Liver (tissue), 9 donors: Measurements from ENCODE around the gene PCDHA3. TPM values are rescaled to one million over a fixed set of nuclear protein-coding genes. Genes with fewer than 3 reads are reported as not detected.

Source experiments
- DNase-seq: peaks from one replicate; pipeline ENCODE4 v3.0.0-alpha.2; 2017; ENCODE audit warnings: low spot score
- H3K27ac ChIP-seq, 2 donors: one replicate each; pipeline ENCODE4 v1.7.0; 2013; ENCODE audit warnings: inconsistent platforms in 2 of 2, low read length in 2 of 2, control low read depth in 1 of 2, low read depth in 1 of 2, mild to moderate bottlenecking in 1 of 2
- H3K27me3 ChIP-seq, 4 donors: one replicate each; pipeline versions ENCODE4 v1.6.1 to v1.7.0; 2013; ENCODE audit warnings: low read length in 3 of 4, inconsistent platforms in 1 of 4, mild to moderate bottlenecking in 1 of 4, moderate library complexity in 1 of 4; ENCODE audit not compliant: control insufficient read depth in 4 of 4, insufficient read depth in 4 of 4
- H3K36me3 ChIP-seq, 4 donors: one replicate each; pipeline versions ENCODE4 v1.6.1 to v1.7.0; 2013; ENCODE audit warnings: low read length in 3 of 4, mild to moderate bottlenecking in 3 of 4, low read depth in 1 of 4, moderate library complexity in 1 of 4; ENCODE audit not compliant: control insufficient read depth in 4 of 4, insufficient read depth in 3 of 4
- H3K4me1 ChIP-seq, 4 donors: one replicate each; pipeline versions ENCODE4 v1.6.1 to v1.7.0; 2013; ENCODE audit warnings: low read length in 3 of 4, mild to moderate bottlenecking in 3 of 4, moderate library complexity in 1 of 4; ENCODE audit not compliant: control insufficient read depth in 4 of 4, insufficient read depth in 4 of 4
- H3K4me3 ChIP-seq, 3 donors: one replicate each; pipeline versions ENCODE4 v1.6.1 to v1.7.0; 2013; ENCODE audit warnings: low read length in 3 of 3, control low read depth in 1 of 3, low read depth in 1 of 3, mild to moderate bottlenecking in 1 of 3
- H3K9ac ChIP-seq, 2 donors: one replicate each; pipeline ENCODE4 v1.7.0; 2013; ENCODE audit warnings: low read length in 2 of 2, mild to moderate bottlenecking in 2 of 2, moderate library complexity in 2 of 2, control low read depth in 1 of 2, low read depth in 1 of 2
- H3K9me3 ChIP-seq, 4 donors: one replicate each; pipeline versions ENCODE4 v1.6.1 to v1.7.0; 2013; ENCODE audit warnings: low read length in 3 of 4; ENCODE audit not compliant: control insufficient read depth in 4 of 4
- CTCF ChIP-seq: fragments of 150-350 bp; IDR thresholded peaks from 2 replicates; pipeline ENCODE4 v1.5.1; 2017; ENCODE audit warnings: improper control_type of control experiment, low read depth, low read length; ENCODE audit not compliant: missing input control
- EGR1 ChIP-seq, 2 donors: IDR thresholded peaks; 2 replicates each; pipeline ENCODE4 v1.6.1; 2016 to 2018; ENCODE audit warnings: antibody characterized with exemption in 2 of 2, low read depth in 2 of 2
- FOXA1 ChIP-seq: IDR thresholded peaks from 2 replicates; pipeline ENCODE4 v1.6.1; 2016; ENCODE audit warnings: antibody characterized with exemption
- FOXA2 ChIP-seq: IDR thresholded peaks from 2 replicates; pipeline ENCODE4 v1.6.1; 2016; ENCODE audit warnings: antibody characterized with exemption
- GABPA ChIP-seq, 2 donors: IDR thresholded peaks in 1 of 2; conservative IDR thresholded peaks in 1 of 2; 2 replicates each; pipeline ENCODE4 v1.6.1; 2016; ENCODE audit warnings: antibody characterized with exemption in 2 of 2, mild to moderate bottlenecking in 1 of 2, moderate library complexity in 1 of 2
- HNF4A ChIP-seq, 2 donors: conservative IDR thresholded peaks; 2 replicates each; pipeline ENCODE4 v1.6.1; 2016; ENCODE audit warnings: antibody characterized with exemption in 2 of 2, mild to moderate bottlenecking in 2 of 2
- HNF4G ChIP-seq: IDR thresholded peaks from 2 replicates; pipeline ENCODE4 v1.6.1; 2016; ENCODE audit warnings: antibody characterized with exemption
- JUND ChIP-seq, 2 donors: IDR thresholded peaks; 2 replicates each; pipeline ENCODE4 v1.6.1; 2016; ENCODE audit warnings: antibody characterized with exemption in 2 of 2
- NR2F2 ChIP-seq: IDR thresholded peaks from 2 replicates; pipeline ENCODE4 v1.6.1; 2016; ENCODE audit warnings: antibody characterized with exemption
- REST ChIP-seq: IDR thresholded peaks from 2 replicates; pipeline ENCODE4 v1.6.1; 2016; ENCODE audit warnings: antibody characterized with exemption, mild to moderate bottlenecking
- RXRA ChIP-seq, 2 donors: IDR thresholded peaks; 2 replicates each; pipeline ENCODE4 v1.6.1; 2017 to 2018; ENCODE audit warnings: antibody characterized with exemption in 2 of 2, mild to moderate bottlenecking in 1 of 2
- SP1 ChIP-seq: IDR thresholded peaks from 2 replicates; pipeline ENCODE4 v1.6.1; 2018; ENCODE audit warnings: antibody characterized with exemption, mild to moderate bottlenecking
- YY1 ChIP-seq: IDR thresholded peaks from 2 replicates; pipeline ENCODE4 v1.6.1; 2016; ENCODE audit warnings: antibody characterized with exemption, mild to moderate bottlenecking
- WGBS: extraction: QIAGEN DNeasy Blood & Tissue Kit; methylation state at CpG from one replicate; pipeline ENCODE4 v1.1.7; 2013; 5-methylcytosine and 5-hydroxymethylcytosine counted together
- polyA plus RNA-seq, 2 donors: library from polyadenylated mRNA; stranded (reverse) in 1 of 2; unstranded in 1 of 2; fragments of 200-250 nt in 1 of 2; fragments of >200 nt in 1 of 2; fragmentation: Nextera tagmentation in 1 of 2; extraction: Ambion mirVana in 1 of 2; gene quantifications; one replicate each; pipeline versions ENCODE4 v1.2.1 to v1.2.3, GENCODE V29; 2013 to 2015
- total RNA-seq, 2 donors: library from RNA; depleted of rRNA; stranded (reverse); fragments of >200 nt; gene quantifications; one replicate each; pipeline ENCODE4 v1.2.3, GENCODE V29; 2014
- TF ChIP-seq, protein P1 (sequence below): IDR thresholded peaks from 2 replicates; pipeline ENCODE4 v1.6.1; 2016; ENCODE audit warnings: antibody characterized with exemption
- TF ChIP-seq, protein P2 (sequence below): IDR thresholded peaks from 2 replicates; pipeline ENCODE4 v1.6.1; 2016; ENCODE audit warnings: antibody characterized with exemption
- TF ChIP-seq, protein P3 (sequence below): IDR thresholded peaks from 2 replicates; pipeline ENCODE4 v1.6.1; 2016; ENCODE audit warnings: antibody characterized with exemption
- donor health status: healthy.
- donor health status: healthy.
- donor health status: healthy.
- donor health status: healthy.
- donor health status: healthy.

The PCDHA3 gene
- total and polyA plus RNA-seq, 4 donors = 0.05 TPM; not detected in 3

- H3K27me3 ChIP-seq = peaks cover 0 to 3% (median 0%) of the 10 kb centered on the region in 4 donors
- no peak for DNase-seq
- no peak overlapping the region for H3K4me3 ChIP-seq
- WGBS = 46% methylated on average over 39 of the region's 39 CpGs
- H3K9ac ChIP-seq = no peak overlapping the region
- no peak overlapping the region for H3K27ac ChIP-seq
- peaks cover 26 to 52% (median 30%) of the 10 kb centered on the region in 4 donors for H3K9me3 ChIP-seq
- TF ChIP-seq GABPA (IDR thresholded peaks at IDR 0.05 in 1 of 2, conservative IDR thresholded peaks at IDR 0.05 in 1 of 2) (no peak), RXRA (IDR thresholded peaks at IDR 0.05) (no peak), EGR1 (IDR thresholded peaks at IDR 0.05; ENCODE audit: low read depth in 2 of 2) (no peak), CTCF (no peak), YY1 (no peak), HNF4A (conservative IDR thresholded peaks at IDR 0.05) (no peak), FOXA1 (no peak), NR2F2 (no peak), JUND (IDR thresholded peaks at IDR 0.05) (no peak), REST (no peak)
- TF ChIP-seq, protein P1, sequence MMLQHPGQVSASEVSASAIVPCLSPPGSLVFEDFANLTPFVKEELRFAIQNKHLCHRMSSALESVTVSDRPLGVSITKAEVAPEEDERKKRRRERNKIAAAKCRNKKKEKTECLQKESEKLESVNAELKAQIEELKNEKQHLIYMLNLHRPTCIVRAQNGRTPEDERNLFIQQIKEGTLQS = no peak
- TF ChIP-seq, protein P2, sequence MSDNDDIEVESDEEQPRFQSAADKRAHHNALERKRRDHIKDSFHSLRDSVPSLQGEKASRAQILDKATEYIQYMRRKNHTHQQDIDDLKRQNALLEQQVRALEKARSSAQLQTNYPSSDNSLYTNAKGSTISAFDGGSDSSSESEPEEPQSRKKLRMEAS = no peak
- TF ChIP-seq, protein P3, sequence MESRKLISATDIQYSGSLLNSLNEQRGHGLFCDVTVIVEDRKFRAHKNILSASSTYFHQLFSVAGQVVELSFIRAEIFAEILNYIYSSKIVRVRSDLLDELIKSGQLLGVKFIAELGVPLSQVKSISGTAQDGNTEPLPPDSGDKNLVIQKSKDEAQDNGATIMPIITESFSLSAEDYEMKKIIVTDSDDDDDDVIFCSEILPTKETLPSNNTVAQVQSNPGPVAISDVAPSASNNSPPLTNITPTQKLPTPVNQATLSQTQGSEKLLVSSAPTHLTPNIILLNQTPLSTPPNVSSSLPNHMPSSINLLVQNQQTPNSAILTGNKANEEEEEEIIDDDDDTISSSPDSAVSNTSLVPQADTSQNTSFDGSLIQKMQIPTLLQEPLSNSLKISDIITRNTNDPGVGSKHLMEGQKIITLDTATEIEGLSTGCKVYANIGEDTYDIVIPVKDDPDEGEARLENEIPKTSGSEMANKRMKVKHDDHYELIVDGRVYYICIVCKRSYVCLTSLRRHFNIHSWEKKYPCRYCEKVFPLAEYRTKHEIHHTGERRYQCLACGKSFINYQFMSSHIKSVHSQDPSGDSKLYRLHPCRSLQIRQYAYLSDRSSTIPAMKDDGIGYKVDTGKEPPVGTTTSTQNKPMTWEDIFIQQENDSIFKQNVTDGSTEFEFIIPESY = no peak
- H3K4me1 ChIP-seq = no peaks in the 10 kb centered on the region
- H3K36me3 ChIP-seq = peaks cover 0 to 1% (median 0%) of the 10 kb centered on the region in 4 donors
These were observed 4.2 kb upstream of the PCDHA3 start for GRCh38 chr5:140796718-140797095.

DNA sequence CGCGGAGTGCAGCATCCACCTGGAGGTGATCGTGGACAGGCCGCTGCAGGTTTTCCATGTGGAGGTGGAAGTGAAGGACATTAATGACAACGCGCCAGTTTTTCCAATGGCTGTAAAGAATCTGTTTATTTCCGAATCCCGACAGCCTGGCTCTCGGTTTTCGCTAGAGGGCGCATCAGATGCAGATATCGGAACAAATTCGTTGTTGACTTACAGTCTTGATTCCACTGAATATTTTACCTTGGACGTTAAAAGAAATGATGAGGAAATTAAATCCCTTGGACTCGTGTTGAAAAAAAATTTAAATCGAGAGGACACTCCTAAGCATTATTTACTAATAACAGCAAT is 611 bp downstream of the PCDHA3 start:
- no peak overlapping the region for H3K4me3 ChIP-seq
- 16% methylated on average over 16 of the region's 16 CpGs for WGBS
- H3K9me3 ChIP-seq = peaks cover 16 to 42% (median 28%) of the 10 kb centered on the region in 4 donors
- peaks cover 0 to 5% (median 0%) of the 10 kb centered on the region in 4 donors for H3K36me3 ChIP-seq
- H3K4me1 ChIP-seq = no peaks in the 10 kb centered on the region
- H3K27ac ChIP-seq = no peak overlapping the region
- DNase-seq = no peak
- no peak overlapping the region for H3K9ac ChIP-seq
- H3K27me3 ChIP-seq = no peaks in the 10 kb centered on the region
- TF ChIP-seq HNF4G = no peak
- TF ChIP-seq, protein P1 = no peak
- TF ChIP-seq NR2F2 = no peak
- TF ChIP-seq JUND (IDR thresholded peaks at IDR 0.05) = no peak
- TF ChIP-seq, protein P3 = no peak
- TF ChIP-seq FOXA1 = no peak
- TF ChIP-seq CTCF = no peak
- no peak for TF ChIP-seq SP1
- no peak for TF ChIP-seq GABPA (IDR thresholded peaks at IDR 0.05 in 1 of 2, conservative IDR thresholded peaks at IDR 0.05 in 1 of 2)
- no peak for TF ChIP-seq HNF4A (conservative IDR thresholded peaks at IDR 0.05)
- TF ChIP-seq YY1 = no peak
- TF ChIP-seq FOXA2 = no peak
- TF ChIP-seq, protein P2 = no peak
- no peak for TF ChIP-seq RXRA (IDR thresholded peaks at IDR 0.05)
